H1 (cell line): Measurements from ENCODE around the gene ATP6V0A4. TPM values are rescaled to one million over a fixed set of nuclear protein-coding genes. Genes with fewer than 3 reads are reported as not detected.

Experiments
- CTCF ChIA-PET: fragments of 300-600 bp; sonication (Branson Sonifier 250); formaldehyde crosslinking; loops from one replicate; lab custom pipeline; 2021; ENCODE audit not compliant: partially characterized antibody; lab: Charles Lee
- POLR2A ChIA-PET: fragments of 300-600 bp; sonication (Branson Sonifier 250); formaldehyde crosslinking; loops from one replicate; lab custom pipeline; 2021; ENCODE audit warnings: inconsistent platforms; ENCODE audit not compliant: partially characterized antibody; lab: Charles Lee
- DNase-seq, 2 experiments: peaks; one replicate each; pipeline versions ENCODE4 v3.0.0 to v3.0.0-alpha.2; 2010 to 2022; ENCODE audit warnings: low spot score in 2 of 2, low read depth in 1 of 2, mixed read lengths in 1 of 2
- FAIRE-seq: peaks from 2 replicates; lab custom pipeline; 2011; peaks lifted over from hg19 to GRCh38; lab: Jason Lieb, UNC
- H2AFZ ChIP-seq: 2 replicates; pipeline ENCODE4 v1.8.1; 2012; ENCODE audit warnings: low read length, inconsistent platforms
- H2AK5ac ChIP-seq: 2 replicates; pipeline ENCODE4 v1.6.1; 2013; ENCODE audit warnings: low read depth, low read length
- H2BK120ac ChIP-seq: replicated peaks from 2 replicates; pipeline ENCODE3; 2013; ENCODE audit warnings: low read depth, low read length, inconsistent platforms
- H2BK12ac ChIP-seq: 2 replicates; pipeline ENCODE4 v1.6.1; 2013; ENCODE audit warnings: low read depth, low read length
- H2BK15ac ChIP-seq: 2 replicates; pipeline ENCODE4 v1.6.1; 2013; ENCODE audit warnings: low read length
- H2BK20ac ChIP-seq: 2 replicates; pipeline ENCODE4 v1.6.1; 2013; ENCODE audit warnings: low read length
- H2BK5ac ChIP-seq: 2 replicates; pipeline ENCODE4 v1.6.1; 2013; ENCODE audit warnings: low read depth, low read length
- H3K14ac ChIP-seq: 2 replicates; pipeline ENCODE4 v1.6.1; 2013; ENCODE audit warnings: inconsistent platforms; ENCODE audit not compliant: insufficient read length
- H3K18ac ChIP-seq: 2 replicates; pipeline ENCODE4 v1.6.1; 2013; ENCODE audit warnings: low read length; ENCODE audit errors: extremely low read depth
- H3K23ac ChIP-seq: 2 replicates; pipeline ENCODE4 v1.6.1; 2013; ENCODE audit warnings: inconsistent platforms; ENCODE audit not compliant: insufficient read length
- H3K23me2 ChIP-seq: 2 replicates; pipeline ENCODE4 v1.6.1; 2013; ENCODE audit warnings: low read depth, low read length
- H3K27ac ChIP-seq: 2 replicates; pipeline ENCODE4 v1.6.1; 2011; ENCODE audit warnings: low read depth, low read length, inconsistent platforms
- H3K27me3 ChIP-seq, 4 experiments: replicated peaks in 1 of 4; 1 replicate in 1 of 4; 2 replicates in 3 of 4; pipeline versions ENCODE4 v1.6.1 to v1.8.1; 2011 to 2013; ENCODE audit warnings: low read length in 3 of 4, mild to moderate bottlenecking in 3 of 4, inconsistent platforms in 2 of 4, mixed read lengths in 2 of 4, moderate library complexity in 1 of 4; ENCODE audit not compliant: control insufficient read depth in 3 of 4, insufficient read depth in 3 of 4; ENCODE audit errors: extremely low read depth in 1 of 4
- H3K36me3 ChIP-seq, 4 experiments: 2 replicates each; pipeline versions ENCODE4 v1.6.1 to v1.8.1; 2011 to 2013; ENCODE audit warnings: mild to moderate bottlenecking in 4 of 4, low read length in 3 of 4, moderate library complexity in 2 of 4, control low read depth in 1 of 4, inconsistent platforms in 1 of 4; ENCODE audit not compliant: insufficient read depth in 4 of 4, control insufficient read depth in 2 of 4
- H3K4ac ChIP-seq: replicated peaks from 2 replicates; pipeline ENCODE3; 2013; ENCODE audit warnings: low read length, low read depth, mixed read lengths, inconsistent platforms; ENCODE audit not compliant: insufficient read length
- H3K4me1 ChIP-seq, 4 experiments: replicated peaks in 1 of 4; 1 replicate in 1 of 4; 2 replicates in 3 of 4; pipeline versions ENCODE4 v1.6.1 to v1.8.1; 2011 to 2013; ENCODE audit warnings: low read length in 3 of 4, inconsistent platforms in 2 of 4, mixed read lengths in 1 of 4; ENCODE audit not compliant: insufficient read depth in 4 of 4, control insufficient read depth in 3 of 4
- H3K4me2 ChIP-seq, 2 experiments: 2 replicates each; pipeline versions ENCODE4 v1.6.1 to v1.8.1; 2011 to 2013; ENCODE audit warnings: low read depth in 2 of 2, low read length in 2 of 2, control low read depth in 1 of 2, inconsistent platforms in 1 of 2, mild to moderate bottlenecking in 1 of 2; ENCODE audit not compliant: insufficient read depth in 1 of 2
- H3K4me3 ChIP-seq, 4 experiments: fragments of 200-600, 300-600 bp in 1 of 4; sonication (generic), shearing (Covaris generic), sonication (Bioruptor Twin) in 1 of 4; 2 replicates each; pipeline versions ENCODE4 v1.5.1 to v1.8.1; 2011 to 2016; ENCODE audit warnings: low read length in 4 of 4, low read depth in 3 of 4, control low read depth in 2 of 4, inconsistent platforms in 2 of 4, mild to moderate bottlenecking in 2 of 4, mixed read lengths in 1 of 4, moderate library complexity in 1 of 4; ENCODE audit not compliant: insufficient read depth in 2 of 4; ENCODE audit errors: extremely low read depth in 1 of 4
- H3K56ac ChIP-seq: replicated peaks from 2 replicates; pipeline ENCODE3; 2013; ENCODE audit warnings: low read depth, mild to moderate bottlenecking, mixed read lengths, low read length, inconsistent platforms; ENCODE audit not compliant: insufficient read length
- H3K79me1 ChIP-seq: 2 replicates; pipeline ENCODE4 v1.6.1; 2013; ENCODE audit warnings: low read depth, low read length, control low read depth
- H3K79me2 ChIP-seq, 2 experiments: 2 replicates each; pipeline versions ENCODE4 v1.6.1 to v1.8.1; 2012 to 2013; ENCODE audit warnings: low read length in 2 of 2, mild to moderate bottlenecking in 2 of 2, inconsistent platforms in 1 of 2; ENCODE audit not compliant: insufficient read depth in 2 of 2, control insufficient read depth in 1 of 2
- H3K9ac ChIP-seq, 4 experiments: replicated peaks in 1 of 4; 1 replicate in 1 of 4; 2 replicates in 3 of 4; pipeline versions ENCODE4 v1.6.1 to v1.8.1; 2011 to 2013; ENCODE audit warnings: low read depth in 3 of 4, low read length in 3 of 4, control low read depth in 2 of 4, mild to moderate bottlenecking in 2 of 4, moderate library complexity in 2 of 4, inconsistent platforms in 1 of 4; ENCODE audit errors: extremely low read depth in 1 of 4
- H3K9me3 ChIP-seq, 2 experiments: 2 replicates each; pipeline versions ENCODE4 v1.6.1 to v1.8.1; 2012 to 2013; ENCODE audit warnings: mild to moderate bottlenecking in 2 of 2, moderate library complexity in 2 of 2, control low read depth in 1 of 2, inconsistent platforms in 1 of 2, low read depth in 1 of 2, low read length in 1 of 2, mixed read lengths in 1 of 2; ENCODE audit not compliant: insufficient read depth in 2 of 2
- H4K20me1 ChIP-seq, 2 experiments: replicated peaks in 1 of 2; 2 replicates each; pipeline versions ENCODE3 to v1.8.1; 2011 to 2013; ENCODE audit warnings: inconsistent platforms in 2 of 2, low read length in 2 of 2, mild to moderate bottlenecking in 1 of 2; ENCODE audit not compliant: insufficient read depth in 2 of 2, control insufficient read depth in 1 of 2
- H4K5ac ChIP-seq: 2 replicates; pipeline ENCODE4 v1.6.1; 2013; ENCODE audit warnings: low read length, low read depth, mixed read lengths, inconsistent platforms; ENCODE audit not compliant: insufficient read length
- H4K8ac ChIP-seq: 2 replicates; pipeline ENCODE4 v1.8.0; 2013; ENCODE audit warnings: mild to moderate bottlenecking, moderate library complexity, low read length, inconsistent platforms; ENCODE audit not compliant: insufficient read depth; ENCODE audit errors: extremely low read depth
- H4K91ac ChIP-seq: replicated peaks from 2 replicates; pipeline ENCODE3; 2013; ENCODE audit warnings: low read length, mixed read lengths, inconsistent platforms; ENCODE audit not compliant: insufficient read length
- BRCA1 ChIP-seq: IDR thresholded peaks from 2 replicates; pipeline ENCODE4 v1.6.1; 2012; ENCODE audit warnings: low read depth, low read length, improper control_type of control experiment
- CTBP2 ChIP-seq: IDR thresholded peaks from 2 replicates; pipeline ENCODE4 v1.7.0; 2011; ENCODE audit warnings: borderline replicate concordance, mild to moderate bottlenecking, moderate library complexity, mixed read lengths, low read length; ENCODE audit not compliant: insufficient read depth, insufficient read length
- JUN ChIP-seq: IDR thresholded peaks from 2 replicates; pipeline ENCODE4 v1.6.1; 2011; ENCODE audit warnings: low read depth, mild to moderate bottlenecking, improper control_type of control experiment, low read length
- SIX5 ChIP-seq: IDR thresholded peaks from 2 replicates; pipeline ENCODE4 v1.6.1; 2011; ENCODE audit warnings: mild to moderate bottlenecking, low read depth, low read length
- TEAD4 ChIP-seq: IDR thresholded peaks from 2 replicates; pipeline ENCODE4 v1.6.1; 2012; ENCODE audit warnings: low read depth, low read length, inconsistent platforms, mixed read lengths
- WGBS, 2 experiments: shearing (Covaris generic) in 1 of 2; methylation state at CpG; one replicate each; pipeline versions ENCODE4 v1.1.6 to v1.1.7; 2013 to 2015; ENCODE audit warnings: low lambda C conversion rate in 2 of 2, mixed read lengths in 2 of 2, inconsistent platforms in 1 of 2, low coverage in 1 of 2, missing lambda C conversion rate in 1 of 2; ENCODE audit not compliant: insufficient replicate concordance in 2 of 2, insufficient coverage in 1 of 2, insufficient read length in 1 of 2; ENCODE audit errors: extremely low coverage in 1 of 2, missing lambda C conversion rate in 1 of 2; 5-methylcytosine and 5-hydroxymethylcytosine counted together
- polyA plus RNA-seq, 7 experiments: library from polyadenylated mRNA; depleted of rRNA in 3 of 7; stranded (reverse) in 5 of 7; unstranded in 2 of 7; fragments of >200 nt in 5 of 7; fragments of 200-250 nt in 2 of 7; gene quantifications; 1 replicate in 5 of 7; 2 replicates in 1 of 7; 4 replicates in 1 of 7; pipeline versions ENCODE4 v1.2.1 to v1.2.3, GENCODE V29; 2011 to 2013; ENCODE audit warnings: missing spikeins in 2 of 7, mixed read lengths in 2 of 7
- total RNA-seq: library from RNA; stranded (reverse); fragmentation: NEBNext Ultra II Directional; extraction: Animal tissue kit (Norgen Biotek cat#: 25700); gene quantifications from 2 replicates; pipeline ENCODE4 v1.2.1, GENCODE V29; 2021

ATP6V0A4 gene
- total and polyA plus RNA-seq, 2 of the 8 experiments (the other 6 are each of a cell fraction or from before 2014, with no cell fraction given) = 0.47 to 1.6 TPM

GRCh38 chr7:138661069-138661635, 136.8 kb downstream of the ATP6V0A4 start:
- Histone ChIP-seq H2BK12ac (peak overlapping the region; percentile 41; the same call in 1 of the 2 replicates), H3K14ac (no peak overlapping the region), H4K20me1 (no peaks in the 10 kb centered on the region), H3K56ac (no peak overlapping the region), H3K27me3 (no peaks in the 10 kb centered on the region; a peak in 2 of 7 replicates)
- DNase-seq = no peak
- CTCF ChIA-PET = interaction anchor here (0.5 to 1.0 kb wide), 3 partner anchors 77 to 727 kb away, joined by 3 read pairs; no protein-coding TSS in a partner anchor
- TF ChIP-seq JUN (no peak), CTBP2 (no peak), BRCA1 (no peak), TEAD4 (peak; percentile 67; the same call in 1 of the 2 replicates), SIX5 (no peak)
- TF ChIP-seq, all 59 proteins: peak for 1
- H2AK5ac ChIP-seq = no peak overlapping the region
- 0 out of 2 replicates have a peak overlapping the region, but pooled peaks have one; percentile 49 for H2BK20ac ChIP-seq
- H4K8ac ChIP-seq = no peak overlapping the region
- 80% methylated on average over 9 of the region's 9 CpGs; no CpG with 5 or more reads in 1 of the 2 experiments for WGBS, 2 experiments
- H3K79me1 ChIP-seq = no peaks in the 10 kb centered on the region
- no peaks in the 10 kb centered on the region; the same call in 1 of the 2 replicates for H3K23me2 ChIP-seq
- no peak overlapping the region for H3K4me3 ChIP-seq
- no peak overlapping the region for H2AFZ ChIP-seq
- no peak overlapping the region for H3K18ac ChIP-seq
- no peak overlapping the region for H3K27ac ChIP-seq
- peaks cover 0 to 4% of the 10 kb centered on the region in 2 experiments; a peak in 3 of 4 replicates for H3K9me3 ChIP-seq
- peak overlapping the region; percentile 21 for H2BK120ac ChIP-seq
- H3K36me3 ChIP-seq = no peaks in the 10 kb centered on the region
- no peak overlapping the region for H2BK5ac ChIP-seq
- peaks cover 0 to 24% (median 8%) of the 10 kb centered on the region in 4 experiments for H3K4me1 ChIP-seq
- H3K9ac ChIP-seq = no peak overlapping the region
- H2BK15ac ChIP-seq = no peak overlapping the region
- no peaks in the 10 kb centered on the region for H3K79me2 ChIP-seq
- no peak overlapping the region for H4K5ac ChIP-seq
- H3K4ac ChIP-seq = no peak overlapping the region
- no peak overlapping the region for H3K4me2 ChIP-seq
- no peak for FAIRE-seq
- no peak overlapping the region for H4K91ac ChIP-seq
- POLR2A ChIA-PET = no interaction called here
- H3K23ac ChIP-seq = no peak overlapping the region
